Cardiac septum (tissue), 1 donor: ENCODE results near the gene MAD2L2. TPM values are rescaled to one million over a fixed set of nuclear protein-coding genes. Genes with fewer than 3 reads are reported as not detected.

Source experiments
- DNase-seq: peaks from one replicate; pipeline ENCODE4 v3.0.0-alpha.2; 2020; ENCODE audit warnings: low spot score
- intact Hi-C: fragments of 100-400 bp; cut with DNase I; formaldehyde crosslinking; loops from one replicate; pipeline ENCODE4 v1.14.0; 2022
- total RNA-seq: library from RNA; stranded (reverse); fragmentation: NEBNext Ultra II Directional; extraction: Animal tissue kit (Norgen Biotek cat#: 25700); gene quantifications from one replicate; pipeline ENCODE4 v1.2.1, GENCODE V29; 2021
- donor health status: DM: no; HTN: no; CAD: no.

MAD2L2 gene
- total RNA-seq, 1 donor from 2014 or later, result 25.0 TPM

GRCh38 chr1:11690397-11691301, 9.7 kb upstream of the MAD2L2 start:
- intact Hi-C loops, result no loop called here
- DNase-seq, result no peak

- no peak for DNase-seq
- intact Hi-C loops, result no loop called here
Observed at GRCh38 chr1:11688506-11688905, 7.6 kb upstream of the MAD2L2 start.

GRCh38 chr1:11685210-11685752, 4.3 kb upstream of the MAD2L2 start:
- intact Hi-C loops, result no loop called here
- DNase-seq, result no peak

- DNase-seq, result no peak
- intact Hi-C loops, result loop anchor here (5.0 kb wide), 1 partner anchor 33 kb away; no protein-coding TSS in a partner anchor
Observed at GRCh38 chr1:11684070-11684469, 3.1 kb upstream of the MAD2L2 start.

- DNase-seq, result no peak
- intact Hi-C loops, result loop anchor here (5.0 kb wide), 1 partner anchor 35 kb away; no protein-coding TSS in a partner anchor
Observed at GRCh38 chr1:11682799-11683198, 1.9 kb upstream of the MAD2L2 start.

GRCh38 chr1:11682287-11682771, 1.4 kb upstream of the MAD2L2 start:
- DNase-seq, result no peak
- intact Hi-C loops, result loop anchor here (5.0 kb wide), 1 partner anchor 35 kb away; no protein-coding TSS in a partner anchor

GRCh38 chr1:11680270-11681070, 478 bp downstream of the MAD2L2 start:
- intact Hi-C loops, result loop anchor here (5.0 kb wide), 1 partner anchor 37 kb away; no protein-coding TSS in a partner anchor

GRCh38 chr1:11678442-11678841, 2.5 kb downstream of the MAD2L2 start:
- intact Hi-C loops, result no loop called here
- DNase-seq, result no peak

More at GRCh38 chr1:11680270-11681070, 478 bp downstream of the MAD2L2 start:
- no peak for DNase-seq

- DNase-seq, result no peak
- intact Hi-C loops, result no loop called here
Observed at GRCh38 chr1:11676386-11677103, 4.4 kb downstream of the MAD2L2 start.

- DNase-seq, result no peak
- intact Hi-C loops, result no loop called here
Observed at GRCh38 chr1:11675325-11675724, 5.6 kb downstream of the MAD2L2 start.

- intact Hi-C loops, result no loop called here
- DNase-seq, result no peak
Observed at GRCh38 chr1:11674488-11674887, 6.5 kb downstream of the MAD2L2 start.

GRCh38 chr1:11673089-11673769, 7.7 kb downstream of the MAD2L2 start:
- no peak for DNase-seq
- intact Hi-C loops, result no loop called here

GRCh38 chr1:11671544-11672286, 9.2 kb downstream of the MAD2L2 start:
- intact Hi-C loops, result no loop called here
- DNase-seq, result no peak

GRCh38 chr1:11671205-11671543, 9.8 kb downstream of the MAD2L2 start:
- intact Hi-C loops, result no loop called here
- DNase-seq, result no peak

- intact Hi-C loops, result no loop called here
- no peak for DNase-seq
Observed at GRCh38 chr1:11670747-11671146, 10.2 kb downstream of the MAD2L2 start.

- DNase-seq, result no peak
- intact Hi-C loops, result no loop called here
Observed at GRCh38 chr1:11668516-11668915, 12.4 kb downstream of the MAD2L2 start.

GRCh38 chr1:11664336-11665065, 16.4 kb downstream of the MAD2L2 start:
- DNase-seq, result no peak
- intact Hi-C loops, result no loop called here

GRCh38 chr1:11661103-11661502, 19.8 kb downstream of the MAD2L2 start:
- intact Hi-C loops, result no loop called here
- DNase-seq, result no peak
